GM19023 (cell line): ENCODE measurements around the gene S100A11.

ENCODE experiments used
- ATAC-seq: cut with Tn5 transposase; IDR thresholded peaks from one replicate; pipeline ENCODE4 v1.9.1; 2021; ENCODE audit warnings: mild to moderate bottlenecking, moderate library complexity; ENCODE audit not compliant: unreplicated experiment

S100A11 gene

GRCh38 chr1:152003846-152004442 is 32.9 kb downstream of the S100A11 start:
- ATAC-seq: no peak

- no peak for ATAC-seq
Measured at GRCh38 chr1:152002960-152003359, 33.8 kb downstream of the S100A11 start.

GRCh38 chr1:152001631-152002584 is 34.9 kb downstream of the S100A11 start:
- ATAC-seq: no peak

- ATAC-seq: no peak
Measured at GRCh38 chr1:152000964-152001630, 35.7 kb downstream of the S100A11 start.

GRCh38 chr1:151998611-151999362 is 38.0 kb downstream of the S100A11 start:
- ATAC-seq: no peak

- no peak for ATAC-seq
Measured at GRCh38 chr1:151997284-151997570, 39.6 kb downstream of the S100A11 start.

- ATAC-seq: no peak
Measured at GRCh38 chr1:151995774-151996173, 41.0 kb downstream of the S100A11 start.

- no peak for ATAC-seq
Measured at GRCh38 chr1:151994956-151995355, 41.8 kb downstream of the S100A11 start.

GRCh38 chr1:151993734-151994496 is 42.9 kb downstream of the S100A11 start, which contains the start of gene S100A10:
Gene S100A10, minus strand, starts transcription at chr1:151993859. Its CDS starts 7,629 bp downstream, at chr1:151986230.
- ATAC-seq: no peak

GRCh38 chr1:151993084-151993733 is 43.6 kb downstream of the S100A11 start:
- ATAC-seq: no peak

GRCh38 chr1:151992303-151993083 is 44.3 kb downstream of the S100A11 start:
- no peak for ATAC-seq

GRCh38 chr1:151991663-151992302 is 45.0 kb downstream of the S100A11 start:
- ATAC-seq: no peak

- ATAC-seq: no peak
Measured at GRCh38 chr1:151990856-151991198, 46.0 kb downstream of the S100A11 start.

GRCh38 chr1:151990058-151990855 is 46.5 kb downstream of the S100A11 start:
- no peak for ATAC-seq

GRCh38 chr1:151989211-151989862 is 47.5 kb downstream of the S100A11 start:
- ATAC-seq: no peak

GRCh38 chr1:151988405-151988923 is 48.3 kb downstream of the S100A11 start:
- ATAC-seq: no peak
